Activated naive CD8-positive, alpha-beta T cell treated with anti-CD3 and anti-CD28 coated beads, Interleukin-2, amount 50 U/mL, for 24 hours (primary cell): ENCODE results near the gene PACS2.

Experiments
- ATAC-seq: fragments of 150-1000 bp; cut with Tn5 transposase; one replicate; pipeline ENCODE4 v1.10.0; 2021
- DNase-seq: peaks from one replicate; pipeline ENCODE4 v3.0.0; 2021
- H3K27ac Mint-ChIP-seq: one replicate; pipeline ENCODE4 v1.8.0; 2021; ENCODE audit warnings: mild to moderate bottlenecking, mixed read lengths
- H3K27me3 Mint-ChIP-seq: one replicate; pipeline ENCODE4 v1.8.0; 2021; ENCODE audit warnings: mixed read lengths
- H3K36me3 Mint-ChIP-seq: one replicate; pipeline ENCODE4 v1.8.0; 2021; ENCODE audit warnings: low read depth, mixed read lengths
- H3K4me1 Mint-ChIP-seq: one replicate; pipeline ENCODE4 v1.8.0; 2021; ENCODE audit warnings: mixed read lengths
- H3K4me3 Mint-ChIP-seq: one replicate; pipeline ENCODE4 v1.8.0; 2021; ENCODE audit warnings: mild to moderate bottlenecking, moderate library complexity, mixed read lengths
- H3K9me3 Mint-ChIP-seq: one replicate; pipeline ENCODE4 v1.8.0; 2021; ENCODE audit warnings: mixed read lengths

PACS2 gene

GRCh38 chr14:105411017-105411941 is 96.7 kb downstream of the PACS2 start:
- Mint-ChIP-seq H3K4me1 (peaks cover 13% of the 10 kb centered on the region), H3K4me3 (no peak overlapping the region), H3K36me3 (no peaks in the 10 kb centered on the region), H3K27me3 (peaks cover 18% of the 10 kb centered on the region), H3K27ac (no peak overlapping the region), H3K9me3 (peaks cover 3% of the 10 kb centered on the region)
- DNase-seq (peak; percentile 28), ATAC-seq (peak; percentile 48)

DNA sequence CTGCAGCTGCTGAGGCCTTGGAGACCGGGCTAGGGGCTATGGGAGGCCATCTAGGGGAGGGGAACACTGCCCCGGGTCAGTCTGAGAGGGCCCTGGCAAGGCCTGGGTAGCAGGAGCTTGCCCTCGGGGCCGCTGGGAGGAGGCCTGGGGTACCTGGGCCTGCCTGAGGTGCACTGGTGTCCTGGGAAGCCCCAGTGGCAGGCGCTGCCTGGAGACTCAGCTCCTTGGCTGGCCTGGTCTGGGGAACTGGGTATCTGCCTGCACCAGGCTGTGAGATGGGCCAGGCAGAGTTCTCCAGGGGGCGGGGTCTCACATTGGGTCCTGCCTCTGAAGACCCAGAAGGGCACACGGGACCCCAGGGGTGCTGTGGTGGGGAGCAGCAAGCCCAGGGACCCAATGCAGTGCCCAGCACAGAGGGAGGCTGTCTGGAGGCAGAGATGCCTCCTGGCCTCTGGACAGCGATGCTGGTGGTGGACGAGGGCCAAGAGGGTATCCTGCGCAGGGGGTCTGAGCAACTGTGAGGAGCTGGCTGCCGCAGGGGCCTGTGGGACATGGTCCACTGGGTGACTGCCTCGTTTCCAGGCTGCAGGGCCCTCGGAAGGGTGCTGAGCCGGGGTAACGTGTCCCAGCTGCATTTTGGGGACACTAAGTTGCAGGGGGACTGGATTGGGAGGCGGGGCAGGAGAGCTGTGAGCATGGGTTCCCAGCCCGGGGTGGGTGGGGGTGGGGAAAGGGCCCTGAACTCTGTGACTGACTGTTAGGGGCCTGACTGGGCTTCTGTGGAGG is 97.6 kb downstream of the PACS2 start:
- peaks cover 13% of the 10 kb centered on the region for H3K4me1 Mint-ChIP-seq
- no peaks in the 10 kb centered on the region for H3K9me3 Mint-ChIP-seq
- H3K4me3 Mint-ChIP-seq, result no peak overlapping the region
- peaks cover 18% of the 10 kb centered on the region for H3K27me3 Mint-ChIP-seq
- H3K36me3 Mint-ChIP-seq, result no peaks in the 10 kb centered on the region
- ATAC-seq (no peak), DNase-seq (no peak)
- no peak overlapping the region for H3K27ac Mint-ChIP-seq

DNA sequence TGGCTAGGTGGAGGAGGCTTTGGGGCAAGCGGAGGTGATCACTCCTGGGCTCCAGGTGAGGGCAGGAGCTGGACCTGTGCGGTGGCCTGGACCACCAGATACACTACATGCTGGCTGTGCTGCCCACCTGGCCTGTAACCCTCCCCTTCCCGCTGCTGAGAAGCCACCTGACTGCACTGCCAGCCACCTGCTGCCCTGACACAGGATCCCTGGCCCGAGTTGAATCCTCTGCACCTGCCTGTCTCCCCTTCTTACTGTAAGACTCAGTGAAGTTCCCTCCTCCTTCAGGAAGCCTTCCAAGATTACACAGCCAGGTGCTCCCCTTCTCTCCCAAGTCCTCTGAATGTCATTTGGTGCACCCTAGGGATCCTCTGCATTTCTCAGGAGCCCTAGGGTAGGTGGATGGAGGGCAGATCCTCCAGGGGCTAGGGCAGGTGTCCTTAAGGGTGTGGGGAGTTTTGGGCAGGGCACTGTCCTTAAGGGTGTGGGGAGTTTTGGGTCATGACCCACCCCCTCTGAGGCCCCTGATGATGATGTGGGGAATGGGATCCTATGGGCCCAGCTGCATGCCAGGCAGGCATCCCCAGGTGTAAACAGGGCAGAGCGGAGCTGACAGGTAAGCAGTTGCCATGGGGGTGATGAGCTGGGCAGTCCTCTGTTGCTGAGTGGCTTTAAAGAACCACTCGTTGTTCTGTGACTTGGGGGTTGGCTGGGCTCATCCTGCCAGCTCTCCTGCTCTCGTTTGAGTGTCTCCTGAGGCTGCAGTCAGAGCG is 98.4 kb downstream of the PACS2 start:
- Mint-ChIP-seq H3K9me3 (no peaks in the 10 kb centered on the region), H3K4me3 (no peak overlapping the region), H3K27me3 (peaks cover 18% of the 10 kb centered on the region), H3K4me1 (peaks cover 13% of the 10 kb centered on the region), H3K27ac (no peak overlapping the region), H3K36me3 (no peaks in the 10 kb centered on the region)
- DNase-seq (no peak), ATAC-seq (no peak)

- H3K27me3 Mint-ChIP-seq, result peaks cover 18% of the 10 kb centered on the region
- peaks cover 13% of the 10 kb centered on the region for H3K4me1 Mint-ChIP-seq
- ATAC-seq (no peak), DNase-seq (no peak)
- H3K36me3 Mint-ChIP-seq, result no peaks in the 10 kb centered on the region
- H3K27ac Mint-ChIP-seq, result no peak overlapping the region
- no peaks in the 10 kb centered on the region for H3K9me3 Mint-ChIP-seq
- H3K4me3 Mint-ChIP-seq, result no peak overlapping the region
Measured at GRCh38 chr14:105413544-105413886, 99.0 kb downstream of the PACS2 start.

GRCh38 chr14:105414456-105415371 is 100.2 kb downstream of the PACS2 start:
- peak; percentile 77 for ATAC-seq
- H3K36me3 Mint-ChIP-seq, result no peaks in the 10 kb centered on the region
- no peaks in the 10 kb centered on the region for H3K9me3 Mint-ChIP-seq
- peak; percentile 74 for DNase-seq
- H3K27me3 Mint-ChIP-seq, result peaks cover 18% of the 10 kb centered on the region
- H3K4me3 Mint-ChIP-seq, result peak overlapping the region; percentile 69
- no peak overlapping the region for H3K27ac Mint-ChIP-seq
- H3K4me1 Mint-ChIP-seq, result peaks cover 13% of the 10 kb centered on the region

DNA sequence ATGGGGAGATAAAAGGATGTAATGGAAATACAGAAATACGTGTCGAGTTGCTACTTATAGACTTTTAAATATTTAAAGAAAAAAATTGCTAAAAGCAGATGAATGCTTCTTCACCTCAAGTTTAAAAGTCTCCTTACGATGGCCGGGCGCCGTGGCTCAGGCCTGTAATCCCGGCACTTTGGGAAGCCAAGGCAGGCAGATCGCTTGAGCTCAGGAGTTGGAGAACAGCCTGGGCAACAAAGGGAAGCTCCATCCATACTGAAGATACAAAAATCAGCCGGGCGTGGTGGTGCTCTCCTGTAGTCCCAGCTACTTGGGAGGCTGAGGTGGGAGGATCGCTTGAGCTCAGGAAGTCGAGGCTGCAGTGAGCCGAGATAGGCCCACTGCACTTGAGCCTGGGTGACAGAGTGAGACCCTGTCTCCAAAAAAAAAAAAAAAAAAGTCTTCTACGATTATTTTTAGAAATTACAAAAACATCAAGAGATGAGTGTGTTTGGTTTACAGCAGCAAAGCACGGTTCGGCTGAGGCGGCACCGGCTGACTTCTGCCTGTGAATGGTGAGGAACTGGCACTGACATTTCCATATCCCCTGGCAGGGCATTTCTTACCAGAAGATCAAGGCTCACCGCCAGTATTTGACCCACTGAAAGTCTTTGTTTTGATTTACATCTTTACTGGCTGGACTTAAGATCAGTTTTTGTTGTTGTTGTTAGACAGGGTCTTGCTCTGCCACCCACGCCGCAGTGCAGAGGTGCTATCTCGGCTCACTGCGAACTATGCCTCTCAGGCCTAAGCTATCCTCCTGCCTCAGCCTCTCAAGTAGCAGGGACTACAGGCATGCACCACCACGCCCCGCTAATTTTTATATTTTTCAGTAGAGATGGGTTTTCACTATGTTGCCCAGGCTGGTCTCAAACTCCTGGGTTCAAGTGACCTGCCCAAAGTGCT is 101.2 kb downstream of the PACS2 start:
- Mint-ChIP-seq H3K36me3 (no peaks in the 10 kb centered on the region), H3K27ac (no peak overlapping the region), H3K27me3 (peaks cover 13% of the 10 kb centered on the region), H3K9me3 (no peaks in the 10 kb centered on the region), H3K4me3 (peak overlapping the region; percentile 69), H3K4me1 (peaks cover 13% of the 10 kb centered on the region)
- ATAC-seq (no peak), DNase-seq (no peak)

DNA sequence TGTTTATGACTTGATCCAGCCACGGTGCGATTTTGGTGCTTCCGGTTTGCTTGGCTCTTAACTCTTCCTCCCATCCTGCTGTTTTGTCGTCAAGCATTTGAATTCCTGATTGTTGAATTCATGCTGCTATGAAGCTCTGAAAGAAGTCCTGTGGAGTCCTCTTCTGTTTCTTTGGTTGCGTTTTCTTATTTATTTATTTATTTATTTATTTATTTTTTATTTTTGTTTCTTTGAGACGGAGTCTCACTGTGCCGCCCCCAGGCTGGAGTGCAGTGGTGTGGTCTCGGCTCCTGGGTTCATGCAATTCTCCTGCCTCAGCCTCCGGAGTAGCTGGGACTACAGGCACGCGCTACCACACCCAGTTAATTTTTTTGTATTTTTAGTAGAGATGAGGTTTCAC is 102.1 kb downstream of the PACS2 start:
- no peak overlapping the region for H3K27ac Mint-ChIP-seq
- H3K27me3 Mint-ChIP-seq, result peaks cover 10% of the 10 kb centered on the region
- peaks cover 4% of the 10 kb centered on the region for H3K36me3 Mint-ChIP-seq
- H3K4me1 Mint-ChIP-seq, result peaks cover 15% of the 10 kb centered on the region
- H3K9me3 Mint-ChIP-seq, result no peaks in the 10 kb centered on the region
- DNase-seq, result no peak
- no peak overlapping the region for H3K4me3 Mint-ChIP-seq
- no peak for ATAC-seq

- H3K4me3 Mint-ChIP-seq, result no peak overlapping the region
- H3K36me3 Mint-ChIP-seq, result peaks cover 12% of the 10 kb centered on the region
- ATAC-seq (no peak), DNase-seq (no peak)
- no peaks in the 10 kb centered on the region for H3K9me3 Mint-ChIP-seq
- no peak overlapping the region for H3K27ac Mint-ChIP-seq
- H3K27me3 Mint-ChIP-seq, result peaks cover 8% of the 10 kb centered on the region
- peaks cover 24% of the 10 kb centered on the region for H3K4me1 Mint-ChIP-seq
Measured at GRCh38 chr14:105417690-105418121, 103.2 kb downstream of the PACS2 start.

DNA sequence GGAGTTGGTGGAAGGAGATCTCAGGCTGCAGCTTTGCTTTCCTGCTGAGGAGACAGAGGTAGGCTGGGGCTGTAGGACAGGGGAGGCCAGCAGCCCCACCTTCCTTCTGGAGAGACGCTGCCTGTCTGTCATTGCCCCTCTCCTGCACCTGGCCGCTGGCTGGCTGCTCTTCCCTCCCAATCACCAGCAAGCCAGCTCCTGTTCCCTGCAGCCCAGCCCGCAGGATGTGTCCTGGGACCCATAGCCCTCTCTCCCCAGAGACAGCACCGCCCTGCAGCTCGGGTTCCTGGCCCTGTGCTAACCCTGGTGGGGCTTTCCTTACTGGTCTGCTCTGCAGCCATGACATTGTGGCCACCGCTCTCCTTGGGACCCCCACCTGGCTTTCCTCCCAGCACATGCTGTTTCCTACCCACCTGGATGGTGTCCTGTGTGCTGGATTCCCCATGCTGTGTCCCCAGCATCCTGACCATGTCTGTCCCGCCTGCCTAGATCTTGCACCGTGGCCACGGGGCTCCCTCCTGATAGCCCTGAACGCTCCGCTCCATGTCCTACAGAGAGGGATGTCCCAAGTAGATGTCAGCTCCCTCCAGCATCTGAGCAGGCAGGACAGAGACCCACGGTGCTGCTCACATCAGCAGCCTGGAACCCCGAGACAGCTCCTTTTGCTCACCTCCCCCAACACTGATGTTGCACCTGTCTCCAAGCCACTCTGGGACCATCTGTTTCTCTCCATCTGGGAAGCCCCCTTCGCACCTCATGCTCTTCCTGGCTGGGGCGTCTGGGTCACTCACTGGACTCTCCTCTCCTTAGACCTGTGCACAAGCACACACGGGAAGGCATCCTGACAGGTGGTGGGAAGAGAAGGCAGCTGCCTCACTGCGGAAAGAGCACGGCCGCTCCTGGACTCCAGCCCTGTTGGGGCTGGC is 104.0 kb downstream of the PACS2 start:
- ATAC-seq, result no peak

DNA sequence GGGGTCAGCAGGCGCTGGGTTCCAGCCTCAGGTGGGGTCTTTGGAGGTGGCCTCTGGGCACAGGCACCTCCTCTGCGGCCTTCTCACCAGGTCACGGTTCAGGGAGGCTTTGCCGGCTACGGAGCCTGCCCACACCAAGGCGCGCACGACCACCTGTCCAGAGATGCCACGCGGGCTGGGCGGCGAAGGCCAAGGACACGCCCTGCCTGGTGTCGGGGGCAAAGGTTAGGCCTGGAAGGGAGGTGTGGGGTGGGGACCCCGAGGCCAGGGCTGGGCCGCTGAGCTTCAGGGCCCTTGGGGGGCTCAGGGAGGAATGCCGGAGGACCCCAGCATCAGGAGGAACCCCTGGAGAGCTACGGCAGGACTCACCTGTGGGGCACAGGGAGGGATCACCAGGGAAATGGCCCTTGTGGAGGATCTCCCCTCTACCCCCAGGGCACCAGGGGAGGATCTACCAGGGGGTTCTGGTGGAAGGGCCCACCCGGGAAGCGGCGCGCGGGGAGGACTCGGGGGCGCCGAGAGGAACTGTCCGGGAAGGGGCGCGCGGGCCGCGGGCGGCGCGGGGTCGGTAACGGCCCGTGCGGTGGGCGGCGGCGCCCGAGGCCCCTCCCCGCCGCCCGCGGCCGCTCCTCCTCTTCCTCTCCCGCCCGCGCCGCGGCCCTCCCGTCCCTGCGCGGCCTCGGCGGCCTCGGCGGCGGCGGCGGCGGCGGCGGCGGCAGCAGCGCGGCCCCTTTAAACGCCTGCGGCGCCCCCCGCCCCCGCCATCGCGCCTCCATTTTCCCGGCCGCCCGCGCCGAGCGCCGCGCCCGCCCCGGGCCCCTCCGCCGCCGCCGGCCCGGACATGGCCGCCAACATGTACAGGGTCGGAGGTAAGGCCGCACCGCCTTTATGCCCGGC is 104.9 kb downstream of the PACS2 start, which contains the start of gene MTA1:
Gene MTA1, plus strand, starts transcription at position 633 of the 897 bp plus-strand sequence. Its CDS starts 209 bp downstream, at position 842.
- Mint-ChIP-seq H3K4me1 (peaks cover 28% of the 10 kb centered on the region), H3K36me3 (peaks cover 16% of the 10 kb centered on the region), H3K9me3 (no peaks in the 10 kb centered on the region), H3K27ac (peak within 1 kb of the TSS; percentile 87), H3K27me3 (no peaks in the 10 kb centered on the region), H3K4me3 (peak within 1 kb of the TSS; percentile 88)
- ATAC-seq (peak; percentile 53), DNase-seq (peak; percentile 61)

More for the DNA sequence above, 104.0 kb downstream of the PACS2 start:
- Mint-ChIP-seq H3K27me3 (no peaks in the 10 kb centered on the region), H3K4me1 (peaks cover 26% of the 10 kb centered on the region), H3K9me3 (no peaks in the 10 kb centered on the region), H3K36me3 (peaks cover 15% of the 10 kb centered on the region), H3K27ac (no peak overlapping the region), H3K4me3 (peak overlapping the region; percentile 71)
- no peak for DNase-seq
